A549 (cell line): ENCODE data around the gene SMR3B. TPM values are rescaled to one million over a fixed set of nuclear protein-coding genes. Genes with fewer than 3 reads are reported as not detected.

Experiments used
- ATAC-seq, 2 experiments: fragments of 200-7000 bp in 1 of 2; fragments of >200 bp in 1 of 2; cut with Nextera tagmentation in 1 of 2; cut with Tn5 transposase in 1 of 2; 3 replicates each; pipeline versions ENCODE4 v1.8.0 to v1.9.1; 2018 to 2020; ENCODE audit warnings: mild to moderate bottlenecking in 1 of 2, moderate library complexity in 1 of 2
- CTCF ChIA-PET: fragments of 300-600 bp; sonication (Branson Sonifier 250); formaldehyde crosslinking; extraction: SDS; loops from one replicate; lab custom pipeline; 2021; ENCODE audit warnings: antibody characterized with exemption, inconsistent platforms; lab: Yijun Ruan, JAX
- POLR2A ChIA-PET: fragments of 350-600 bp; formaldehyde crosslinking; extraction: SDS; loops from one replicate; lab custom pipeline; 2021; ENCODE audit warnings: antibody characterized with exemption, inconsistent platforms; lab: Yijun Ruan, JAX
- DNase-seq, 2 experiments: peaks; one replicate each; pipeline versions ENCODE4 v3.0.0 to v3.0.0-alpha.2; 2011 to 2016; ENCODE audit warnings: low read depth in 1 of 2, low spot score in 1 of 2
- FAIRE-seq: peaks from 2 replicates; lab custom pipeline; 2011; peaks lifted over from hg19 to GRCh38; lab: Jason Lieb, UNC
- H3K27ac ChIP-seq, 2 experiments: fragments of >200 bp; sonication (Bioruptor Twin); formaldehyde crosslinking; 3 replicates each; pipeline ENCODE4 v1.5.1; 2016 to 2017
- H3K4me1 ChIP-seq: fragments of >200 bp; sonication (Bioruptor Twin); formaldehyde crosslinking; 3 replicates; pipeline ENCODE4 v1.6.1; 2016
- H3K4me2 ChIP-seq: fragments of >200 bp; sonication (Bioruptor Twin); formaldehyde crosslinking; 3 replicates; pipeline ENCODE4 v1.6.1; 2016
- H3K4me3 ChIP-seq: fragments of >200 bp; sonication (Bioruptor Twin); formaldehyde crosslinking; 3 replicates; pipeline ENCODE4 v1.5.1; 2016
- H3K9me3 ChIP-seq: fragments of >200 bp; sonication (Bioruptor Twin); formaldehyde crosslinking; 3 replicates; pipeline ENCODE4 v1.6.1; 2016
- BCL3 ChIP-seq: fragments of >200 bp; sonication (Bioruptor Twin); formaldehyde crosslinking; IDR thresholded peaks from 3 replicates; pipeline ENCODE4 v1.6.1; 2016
- CBX2 ChIP-seq: fragments of 200-600 bp; sonication (generic); IDR thresholded peaks from 2 replicates; pipeline ENCODE4 v1.6.1; 2016; ENCODE audit warnings: low read depth, mild to moderate bottlenecking, borderline replicate concordance
- CBX8 ChIP-seq: fragments of 200-600 bp; sonication (generic); IDR thresholded peaks from 2 replicates; pipeline ENCODE4 v1.6.1; 2016
- CEBPB ChIP-seq, 2 experiments: fragments of >200 bp in 1 of 2; sonication (Bioruptor Twin) in 1 of 2; formaldehyde crosslinking in 1 of 2; IDR thresholded peaks; 2 replicates each; pipeline ENCODE4 v1.6.1; 2012 to 2016
- CHD2 ChIP-seq: fragments of 150-350 bp; IDR thresholded peaks from 2 replicates; pipeline ENCODE4 v1.6.1; 2014; ENCODE audit warnings: low read length; ENCODE audit not compliant: partially characterized antibody
- CHD4 ChIP-seq: fragments of 200-600 bp; sonication (generic); IDR thresholded peaks from 2 replicates; pipeline ENCODE4 v1.6.1; 2016; ENCODE audit warnings: antibody characterized with exemption, mild to moderate bottlenecking, borderline replicate concordance
- CTCF ChIP-seq: fragments of >200 bp; sonication (Bioruptor Twin); formaldehyde crosslinking; IDR thresholded peaks from 3 replicates; pipeline ENCODE4 v1.5.1; 2016
- E2F6 ChIP-seq: IDR thresholded peaks from 2 replicates; pipeline ENCODE4 v1.6.1; 2012; ENCODE audit warnings: low read depth, borderline replicate concordance
- EHF ChIP-seq: fragments of 250-450 bp; sonication (Bioruptor Pico); IDR thresholded peaks from 2 replicates; pipeline ENCODE4 v1.5.0; 2020; ENCODE audit warnings: mild to moderate bottlenecking
- ELK1 ChIP-seq: fragments of 150-350 bp; IDR thresholded peaks from 2 replicates; pipeline ENCODE4 v1.6.1; 2014; ENCODE audit warnings: low read depth, mild to moderate bottlenecking, low read length
- EP300 ChIP-seq, 2 experiments: fragments of >200 bp; sonication (Bioruptor Twin); formaldehyde crosslinking; IDR thresholded peaks; 2 replicates in 1 of 2; 3 replicates in 1 of 2; pipeline ENCODE4 v1.6.1; 2016 to 2017
- FOSB ChIP-seq: fragments of 250-450 bp; sonication (Bioruptor Pico); IDR thresholded peaks from 2 replicates; pipeline ENCODE4 v1.5.0; 2020; ENCODE audit warnings: mild to moderate bottlenecking, moderate library complexity
- GATA3 ChIP-seq: IDR thresholded peaks from 2 replicates; pipeline ENCODE4 v1.6.1; 2012; ENCODE audit warnings: borderline replicate concordance
- HEYL ChIP-seq: fragments of 250-450 bp; sonication (Bioruptor Pico); IDR thresholded peaks from 2 replicates; pipeline ENCODE4 v1.8.0; 2021; ENCODE audit warnings: mild to moderate bottlenecking, moderate library complexity
- HOXA7 ChIP-seq: fragments of 250-450 bp; sonication (Bioruptor Pico); IDR thresholded peaks from 2 replicates; pipeline ENCODE4 v1.5.0; 2020; ENCODE audit warnings: mild to moderate bottlenecking, moderate library complexity
- HOXB13 ChIP-seq: fragments of 250-450 bp; sonication (Bioruptor Pico); IDR thresholded peaks from 2 replicates; pipeline ENCODE4 v1.5.0; 2020; ENCODE audit warnings: low read depth, mild to moderate bottlenecking, moderate library complexity
- HOXB5 ChIP-seq: fragments of 250-450 bp; sonication (Bioruptor Pico); IDR thresholded peaks from 2 replicates; pipeline ENCODE4 v1.5.0; 2020; ENCODE audit warnings: mild to moderate bottlenecking, moderate library complexity
- MAFK ChIP-seq: fragments of 450-650 bp; IDR thresholded peaks from 2 replicates; pipeline ENCODE4 v1.6.1; 2014; ENCODE audit not compliant: partially characterized antibody
- MAX ChIP-seq: IDR thresholded peaks from 2 replicates; pipeline ENCODE4 v1.6.1; 2012
- MYC ChIP-seq: IDR thresholded peaks from 2 replicates; pipeline ENCODE4 v1.6.1; 2012; ENCODE audit warnings: mild to moderate bottlenecking, inconsistent platforms, low read length, improper control_type of control experiment, borderline replicate concordance
- NPAS2 ChIP-seq: fragments of 250-450 bp; sonication (Bioruptor Pico); IDR thresholded peaks from 2 replicates; pipeline ENCODE4 v1.8.0; 2022; ENCODE audit warnings: mild to moderate bottlenecking, moderate library complexity, borderline replicate concordance
- PBX3 ChIP-seq: IDR thresholded peaks from 2 replicates; pipeline ENCODE4 v1.6.1; 2012
- POLR2A ChIP-seq: IDR thresholded peaks from 2 replicates; pipeline ENCODE4 v1.6.1; 2012; ENCODE audit warnings: mild to moderate bottlenecking, low read length
- POLR2AphosphoS2 ChIP-seq: conservative IDR thresholded peaks from 2 replicates; pipeline ENCODE4 v1.6.1; 2012; ENCODE audit warnings: low read length, improper control_type of control experiment, inconsistent platforms
- RAD21 ChIP-seq, 2 experiments: fragments of >200 bp in 1 of 2; sonication (Bioruptor Twin) in 1 of 2; formaldehyde crosslinking in 1 of 2; IDR thresholded peaks in 1 of 2; conservative IDR thresholded peaks in 1 of 2; 2 replicates in 1 of 2; 3 replicates in 1 of 2; pipeline ENCODE4 v1.6.1; 2012 to 2018; ENCODE audit warnings: inconsistent platforms in 1 of 2
- RARB ChIP-seq: fragments of 250-450 bp; sonication (Bioruptor Pico); IDR thresholded peaks from 2 replicates; pipeline ENCODE4 v1.8.0; 2021; ENCODE audit warnings: mild to moderate bottlenecking, moderate library complexity
- RFX5 ChIP-seq: fragments of 450-650 bp; IDR thresholded peaks from 2 replicates; pipeline ENCODE4 v1.7.1; 2014; ENCODE audit warnings: antibody characterized with exemption, mild to moderate bottlenecking, moderate library complexity
- RNF2 ChIP-seq: fragments of 200-600 bp; sonication (generic); IDR thresholded peaks from 2 replicates; pipeline ENCODE4 v1.6.1; 2016; ENCODE audit warnings: low read depth, mild to moderate bottlenecking, antibody characterized with exemption, moderate library complexity, borderline replicate concordance
- SMC3 ChIP-seq: fragments of >200 bp; sonication (Bioruptor Twin); formaldehyde crosslinking; IDR thresholded peaks from 3 replicates; pipeline ENCODE4 v1.6.1; 2018; ENCODE audit warnings: inconsistent platforms
- TFCP2L1 ChIP-seq: fragments of 250-450 bp; sonication (Bioruptor Pico); IDR thresholded peaks from 2 replicates; pipeline ENCODE4 v1.5.0; 2021; ENCODE audit warnings: mild to moderate bottlenecking
- ZC3H11A ChIP-seq: fragments of 450-650 bp; IDR thresholded peaks from 2 replicates; pipeline ENCODE4 v1.6.1; 2014; ENCODE audit warnings: antibody characterized with exemption, mild to moderate bottlenecking
- ZSCAN20 ChIP-seq: fragments of 250-450 bp; sonication (Bioruptor Pico); IDR thresholded peaks from 2 replicates; pipeline ENCODE4 v1.8.0; 2022; ENCODE audit warnings: mild to moderate bottlenecking, moderate library complexity
- WGBS: methylation state at CpG from one replicate; pipeline ENCODE4 v1.1.6; 2017; ENCODE audit errors: missing lambda C conversion rate; 5-methylcytosine and 5-hydroxymethylcytosine counted together
- polyA plus RNA-seq, 4 experiments: library from polyadenylated mRNA; depleted of rRNA in 3 of 4; stranded (reverse); fragments of >200 nt; fragmentation: RNase III in 1 of 4; extraction: RNeasy Plus Mini Kit Qiagen cat#74134 plus additional on column Dnase treatment in 1 of 4; gene quantifications; 2 replicates in 3 of 4; 3 replicates in 1 of 4; pipeline ENCODE4 v1.2.3, GENCODE V29; 2011 to 2017

The SMR3B gene
- polyA plus RNA-seq, 2 of the 4 experiments (the other 2 are of a cell fraction), result not detected

- TF ChIP-seq MAX (no peak), CBX2 (no peak), MYC (no peak), CBX8 (no peak), MAFK (no peak), GATA3 (no peak), CEBPB (IDR thresholded peaks at IDR 0.05) (no peak), FOSB (CRISPR knock-in tag) (no peak), ZC3H11A (no peak)
These were observed 14.6 kb downstream of the SMR3B start, which contains the start of gene OPRPN (continued) for GRCh38 chr4:70397580-70397979.

GRCh38 chr4:70399319-70399718 lies 16.4 kb downstream of the SMR3B start:
- no peak for TF ChIP-seq E2F6
- TF ChIP-seq EP300 (IDR thresholded peaks at IDR 0.05), result no peak
- TF ChIP-seq HEYL, result no peak
- no peak for TF ChIP-seq RARB
- TF ChIP-seq RAD21 (conservative IDR thresholded peaks at IDR 0.05 in 1 of 2, IDR thresholded peaks at IDR 0.05 in 1 of 2), result no peak
- no peak for TF ChIP-seq BCL3
- TF ChIP-seq EHF, result no peak
- TF ChIP-seq POLR2A, result no peak
- TF ChIP-seq HOXA7 (CRISPR knock-in tag), result no peak
- TF ChIP-seq RFX5, result no peak
- no peak for TF ChIP-seq PBX3
- no peak for TF ChIP-seq CHD4
- TF ChIP-seq HOXB13 (CRISPR knock-in tag), result no peak
- TF ChIP-seq HOXB5 (CRISPR knock-in tag), result no peak
- no peak for TF ChIP-seq RNF2
- no peak for DNase-seq
- H3K4me2 ChIP-seq, result no peak overlapping the region
- no peak for FAIRE-seq
- no peak overlapping the region for H3K4me3 ChIP-seq
- H3K27ac ChIP-seq, result no peak overlapping the region
- ATAC-seq, result no peak
- POLR2A ChIA-PET, result no interaction called here
- no peaks in the 10 kb centered on the region for H3K4me1 ChIP-seq
- no peaks in the 10 kb centered on the region for H3K9me3 ChIP-seq
- CTCF ChIA-PET, result no interaction called here
- 10% methylated on average over 1 of the region's 1 CpG for WGBS

- H3K4me1 ChIP-seq, result no peaks in the 10 kb centered on the region
- DNase-seq, result no peak
- H3K9me3 ChIP-seq, result no peaks in the 10 kb centered on the region
- no peak overlapping the region for H3K4me3 ChIP-seq
- TF ChIP-seq POLR2AphosphoS2, result no peak
- TF ChIP-seq CBX8, result no peak
- TF ChIP-seq NPAS2 (CRISPR knock-in tag), result no peak
- no peak for TF ChIP-seq ZSCAN20 (CRISPR knock-in tag)
- TF ChIP-seq BCL3, result no peak
- TF ChIP-seq MAFK, result no peak
- no peak for TF ChIP-seq TFCP2L1 (CRISPR knock-in tag)
- TF ChIP-seq SMC3, result no peak
- no peak for TF ChIP-seq HEYL
- TF ChIP-seq EHF, result no peak
- no peak for TF ChIP-seq ELK1
- TF ChIP-seq CTCF, result no peak
- no peak for TF ChIP-seq CHD2
- no peak for ATAC-seq
- no peak for FAIRE-seq
- WGBS, result 74% methylated on average over 1 of the region's 1 CpG
- no peak overlapping the region for H3K4me2 ChIP-seq
- CTCF ChIA-PET, result no interaction called here
- no peak overlapping the region for H3K27ac ChIP-seq
- POLR2A ChIA-PET, result no interaction called here
These were observed 19.8 kb downstream of the SMR3B start for GRCh38 chr4:70402762-70403161.
